ENCODE measurements around the gene ATP1A1. TPM values are rescaled to one million over a fixed set of nuclear protein-coding genes. Genes with fewer than 3 reads are reported as not detected.

The ATP1A1 gene
- total and polyA plus RNA-seq, 2 donors (not counting 3 experiments of a cell fraction or from before 2014, with no cell fraction given) = 263 to 325 TPM

- TF ChIP-seq CTCF (IDR thresholded peaks at IDR 0.05; ENCODE audit: extremely low read depth in 1 of 2, insufficient read depth in 1 of 2, low read depth in 1 of 2, low read length in 2 of 2) = no peak
- TF ChIP-seq EZH2 (IDR thresholded peaks at IDR 0.05; ENCODE audit: borderline replicate concordance, low read depth, low read length, severe bottlenecking) = no peak
- TF ChIP-seq GATA2 (IDR thresholded peaks at IDR 0.05; ENCODE audit: insufficient read depth, insufficient read length, low read depth, low read length) = no peak
- TF ChIP-seq FOS (IDR thresholded peaks at IDR 0.05; ENCODE audit: borderline replicate concordance, insufficient read depth, low read length) = no peak
- TF ChIP-seq POLR2AphosphoS5 (IDR thresholded peaks at IDR 0.05; ENCODE audit: insufficient read depth, low read depth, low read length) = no peak
- TF ChIP-seq JUN (IDR thresholded peaks at IDR 0.05; ENCODE audit: borderline replicate concordance, insufficient read depth, insufficient read length, low read depth) = no peak
- no peak for TF ChIP-seq MYC (IDR thresholded peaks at IDR 0.05; ENCODE audit: low read depth, low read length)
- no peak for TF ChIP-seq POLR2A (IDR thresholded peaks at IDR 0.05; ENCODE audit: low read depth, low read length)
- TF ChIP-seq MAX (IDR thresholded peaks at IDR 0.05; ENCODE audit: insufficient read depth, insufficient read length) = no peak
- Histone ChIP-seq H3K27ac (ENCODE audit: insufficient read depth, low read depth, low read length) (no peak overlapping the region), H3K79me2 (ENCODE audit: control insufficient read depth, insufficient read depth, low read length) (no peaks in the 10 kb centered on the region), H3K9me1 (replicated peaks; ENCODE audit: control insufficient read depth, extremely low read depth, insufficient read depth, low read length) (no peaks in the 10 kb centered on the region), H3K4me1 (ENCODE audit: control insufficient read depth, extremely low read depth, insufficient read depth, low read length) (peaks cover 6% of the 10 kb centered on the region), H3K27me3 (ENCODE audit: control insufficient read depth in 2 of 2, insufficient read depth in 2 of 2, low read length in 2 of 2) (no peaks in the 10 kb centered on the region), H3K9me3 (replicated peaks; ENCODE audit: control insufficient read depth, insufficient read depth, low read length) (no peaks in the 10 kb centered on the region), H3K4me3 (replicated peaks in 1 of 3; ENCODE audit: insufficient read depth in 1 of 3, low read depth in 1 of 3, low read length in 3 of 3) (no peak overlapping the region), H3K9ac (replicated peaks; ENCODE audit: extremely low read depth, insufficient read depth, low read length) (no peak overlapping the region), H2AFZ (ENCODE audit: low read depth, low read length) (no peak overlapping the region), H3K36me3 (ENCODE audit: control insufficient read depth in 2 of 2, extremely low read depth in 1 of 2, insufficient read depth in 2 of 2, low read length in 2 of 2) (no peaks in the 10 kb centered on the region), H3K4me2 (ENCODE audit: insufficient read depth, low read length) (no peak overlapping the region), H4K20me1 (replicated peaks; ENCODE audit: control insufficient read depth, extremely low read depth, insufficient read depth, low read length) (no peaks in the 10 kb centered on the region)
- no peak for FAIRE-seq
- dilution Hi-C loops (cut with MboI; ENCODE audit: extremely low pct_ligation_motif_present, low sequenced_read_pairs) (no loop called here), intact Hi-C loops (cut with micrococcal nuclease) (loop anchor here (2.0 kb wide), 1 partner anchor 25 kb away; no protein-coding TSS in a partner anchor)
- CTCF ChIA-PET = no interaction called here
- DNase-seq (ENCODE audit: low read depth, low spot score) = no peak
- POLR2A ChIA-PET = no interaction called here
- BruUV-seq (replicated peaks) = no TSS peak
Observed at GRCh38 chr1:116351914-116352313, 21.1 kb upstream of the ATP1A1 start.
